Esophagus (tissue), 2 donors: ENCODE results near the gene ATP13A4. TPM values are rescaled to one million over a fixed set of nuclear protein-coding genes. Genes with fewer than 3 reads are reported as not detected.

Source experiments
- H3K27ac ChIP-seq, 2 donors: one replicate each; pipeline ENCODE4 v1.5.1; 2013; ENCODE audit warnings: low read depth in 2 of 2, mild to moderate bottlenecking in 2 of 2, inconsistent platforms in 1 of 2, low read length in 1 of 2, moderate library complexity in 1 of 2
- H3K27me3 ChIP-seq, 2 donors: one replicate each; pipeline ENCODE4 v1.6.1; 2013; ENCODE audit warnings: low read length in 2 of 2, control low read depth in 1 of 2, mild to moderate bottlenecking in 1 of 2; ENCODE audit not compliant: insufficient read depth in 2 of 2, control insufficient read depth in 1 of 2
- H3K36me3 ChIP-seq, 2 donors: one replicate each; pipeline ENCODE4 v1.6.1; 2013; ENCODE audit warnings: low read length in 1 of 2; ENCODE audit not compliant: control insufficient read depth in 2 of 2, insufficient read depth in 2 of 2
- H3K4me1 ChIP-seq, 2 donors: one replicate each; pipeline ENCODE4 v1.6.1; 2013; ENCODE audit warnings: low read length in 1 of 2; ENCODE audit not compliant: control insufficient read depth in 2 of 2, insufficient read depth in 2 of 2
- H3K4me3 ChIP-seq, 2 donors: one replicate each; pipeline ENCODE4 v1.5.1; 2013; ENCODE audit warnings: low read length in 2 of 2, mild to moderate bottlenecking in 2 of 2, low read depth in 1 of 2, moderate library complexity in 1 of 2
- H3K9me3 ChIP-seq, 2 donors: one replicate each; pipeline ENCODE4 v1.6.1; 2013; ENCODE audit warnings: mild to moderate bottlenecking in 2 of 2, low read depth in 1 of 2, low read length in 1 of 2, moderate library complexity in 1 of 2; ENCODE audit not compliant: control insufficient read depth in 2 of 2, insufficient read depth in 1 of 2
- WGBS, 2 donors: extraction: QIAGEN DNeasy Blood & Tissue Kit; methylation state at CpG; one replicate each; pipeline ENCODE4 v1.1.7; 2013; 5-methylcytosine and 5-hydroxymethylcytosine counted together
- polyA plus RNA-seq, 2 donors: library from polyadenylated mRNA; stranded (reverse); fragments of 200-250 nt; gene quantifications; one replicate each; pipeline ENCODE4 v1.2.3, GENCODE V29; 2013
- donor health status: healthy with polysubstance abuse.
- donor health status: Bipolar disorder and iron deficiency.

Gene ATP13A4
- polyA plus RNA-seq, 2 donors = 24.9 to 28.4 TPM

- Histone ChIP-seq H3K4me1 (no peaks in the 10 kb centered on the region), H3K27me3 (no peaks in the 10 kb centered on the region), H3K9me3 (no peaks in the 10 kb centered on the region), H3K4me3 (no peak overlapping the region), H3K36me3 (no peaks in the 10 kb centered on the region), H3K27ac (no peak overlapping the region)
- 41 to 74% methylated on average over 1 of the region's 1 CpG for WGBS, 2 donors
Observed at GRCh38 chr3:193483988-193484539, 70.6 kb downstream of the ATP13A4 start.

GRCh38 chr3:193481436-193481835 is 73.3 kb downstream of the ATP13A4 start:
- Histone ChIP-seq H3K4me1 (no peaks in the 10 kb centered on the region), H3K36me3 (no peaks in the 10 kb centered on the region), H3K4me3 (no peak overlapping the region), H3K27ac (no peak overlapping the region), H3K27me3 (no peaks in the 10 kb centered on the region), H3K9me3 (no peaks in the 10 kb centered on the region)
- 43 to 55% methylated on average over 1 of the region's 1 CpG for WGBS, 2 donors

- Histone ChIP-seq H3K27me3 (no peaks in the 10 kb centered on the region), H3K36me3 (peaks cover 0 to 2% of the 10 kb centered on the region in 2 donors), H3K4me1 (no peaks in the 10 kb centered on the region), H3K9me3 (no peaks in the 10 kb centered on the region), H3K4me3 (no peak overlapping the region), H3K27ac (no peak overlapping the region)
- WGBS, 2 donors = 90 to 91% methylated on average over 4 of the region's 4 CpGs
Observed at GRCh38 chr3:193474446-193474845, 80.2 kb downstream of the ATP13A4 start.

GRCh38 chr3:193470710-193471109 is 84.0 kb downstream of the ATP13A4 start:
- Histone ChIP-seq H3K36me3 (peaks cover 0 to 2% of the 10 kb centered on the region in 2 donors), H3K4me1 (no peaks in the 10 kb centered on the region), H3K4me3 (no peak overlapping the region), H3K9me3 (no peaks in the 10 kb centered on the region), H3K27me3 (no peaks in the 10 kb centered on the region), H3K27ac (no peak overlapping the region)
- WGBS, 2 donors = 66 to 75% methylated on average over 6 of the region's 6 CpGs

- Histone ChIP-seq H3K27me3 (no peaks in the 10 kb centered on the region), H3K4me1 (no peaks in the 10 kb centered on the region), H3K36me3 (peaks cover 0 to 2% of the 10 kb centered on the region in 2 donors), H3K9me3 (no peaks in the 10 kb centered on the region), H3K4me3 (no peak overlapping the region), H3K27ac (no peak overlapping the region)
- 63 to 69% methylated on average over 6 of the region's 6 CpGs for WGBS, 2 donors
Observed at GRCh38 chr3:193465992-193466608, 88.6 kb downstream of the ATP13A4 start.

GRCh38 chr3:193464889-193465288 is 89.8 kb downstream of the ATP13A4 start:
- Histone ChIP-seq H3K4me1 (no peaks in the 10 kb centered on the region), H3K27me3 (no peaks in the 10 kb centered on the region), H3K36me3 (no peaks in the 10 kb centered on the region), H3K4me3 (no peak overlapping the region), H3K27ac (no peak overlapping the region), H3K9me3 (no peaks in the 10 kb centered on the region)
- 87 to 94% methylated on average over 8 of the region's 8 CpGs for WGBS, 2 donors

- 73 to 81% methylated on average over 4 of the region's 4 CpGs for WGBS, 2 donors
Observed at GRCh38 chr3:193457526-193457925, 97.2 kb downstream of the ATP13A4 start.

GRCh38 chr3:193452338-193452737 is 102.4 kb downstream of the ATP13A4 start:
- no peaks in the 10 kb centered on the region for H3K27me3 ChIP-seq
- no peak overlapping the region for H3K4me3 ChIP-seq
- no peak overlapping the region for H3K27ac ChIP-seq
- H3K36me3 ChIP-seq = no peaks in the 10 kb centered on the region
- H3K9me3 ChIP-seq = no peaks in the 10 kb centered on the region
- no peaks in the 10 kb centered on the region for H3K4me1 ChIP-seq

More at GRCh38 chr3:193457526-193457925, 97.2 kb downstream of the ATP13A4 start:
- Histone ChIP-seq H3K9me3 (no peaks in the 10 kb centered on the region), H3K4me1 (no peaks in the 10 kb centered on the region), H3K36me3 (no peaks in the 10 kb centered on the region), H3K27me3 (no peaks in the 10 kb centered on the region), H3K4me3 (no peak overlapping the region), H3K27ac (no peak overlapping the region)

- H3K36me3 ChIP-seq = no peaks in the 10 kb centered on the region
- 91 to 92% methylated on average over 4 of the region's 4 CpGs for WGBS, 2 donors
- H3K4me3 ChIP-seq = no peak overlapping the region
- no peak overlapping the region for H3K27ac ChIP-seq
- H3K9me3 ChIP-seq = no peaks in the 10 kb centered on the region
- H3K4me1 ChIP-seq = no peaks in the 10 kb centered on the region
- H3K27me3 ChIP-seq = no peaks in the 10 kb centered on the region
Observed at GRCh38 chr3:193451902-193452301, 102.8 kb downstream of the ATP13A4 start.

GRCh38 chr3:193446965-193447602 is 107.6 kb downstream of the ATP13A4 start:
- Histone ChIP-seq H3K27me3 (no peaks in the 10 kb centered on the region), H3K27ac (no peak overlapping the region), H3K4me1 (no peaks in the 10 kb centered on the region), H3K9me3 (no peaks in the 10 kb centered on the region), H3K36me3 (peaks cover 0 to 2% of the 10 kb centered on the region in 2 donors), H3K4me3 (no peak overlapping the region)
- 78% methylated on average over 5 of the region's 5 CpGs for WGBS, 2 donors
